ENCODE measurements around the gene CYB5D1. TPM values are rescaled to one million over a fixed set of nuclear protein-coding genes. Genes with fewer than 3 reads are reported as not detected.

Gene CYB5D1
- total RNA-seq, 4 donors from 2014 or later = 11.6 to 14.9 (median 12.0) TPM

- Histone ChIP-seq H3K36me3 (no peaks in the 10 kb centered on the region), H3K27me3 (no peaks in the 10 kb centered on the region), H3K27ac (replicated peaks in 1 of 4) (peak overlapping the region; percentile 97 to 98 (median 98)), H3K4me3 (peak overlapping the region; percentile 62 to 94 (median 80)), H3K9me3 (no peaks in the 10 kb centered on the region), H3K4me1 (peaks cover 25 to 36% (median 33%) of the 10 kb centered on the region in 4 donors)
- no peak for TF ChIP-seq POLR2AphosphoS5 (IDR thresholded peaks at IDR 0.05)
- no peak for TF ChIP-seq CTCF (IDR thresholded peaks at IDR 0.05)
- no peak for TF ChIP-seq POLR2A (IDR thresholded peaks at IDR 0.05; ENCODE audit: low read depth)
- no peak for TF ChIP-seq EP300 (IDR thresholded peaks at IDR 0.05)
- no peak for DNase-seq (ENCODE audit: extremely low spot score)
- WGBS = 52% methylated on average over 17 of the region's 19 CpGs
- intact Hi-C loops (cut with DNase I) = no loop called here
These were observed 24.6 kb upstream of the CYB5D1 start for GRCh38 chr17:7833011-7833794.

- intact Hi-C loops (cut with DNase I) = loop anchor here (2.0 kb wide), 1 partner anchor 51 kb away; no protein-coding TSS in a partner anchor
- Histone ChIP-seq H3K27ac (replicated peaks in 1 of 4) (peak within 1 kb of the TSS; percentile 97 to 98 (median 98)), H3K36me3 (no peaks in the 10 kb centered on the region), H3K4me1 (peaks cover 32 to 44% (median 41%) of the 10 kb centered on the region in 4 donors), H3K9me3 (no peaks in the 10 kb centered on the region), H3K4me3 (peak within 1 kb of the TSS; percentile 62 to 94 (median 80)), H3K27me3 (no peaks in the 10 kb centered on the region)
- DNase-seq (ENCODE audit: extremely low spot score) = peak; percentile 98
- TF ChIP-seq CTCF (IDR thresholded peaks at IDR 0.05) (no peak), POLR2A (IDR thresholded peaks at IDR 0.05; ENCODE audit: low read depth) (no peak), POLR2AphosphoS5 (IDR thresholded peaks at IDR 0.05) (peak; percentile 66 to 78), EP300 (IDR thresholded peaks at IDR 0.05) (no peak)
- under 1% methylated on average over 29 of the region's 49 CpGs for WGBS
These were observed 23.8 kb upstream of the CYB5D1 start, which contains the start of gene KDM6B for GRCh38 chr17:7833795-7834541. Gene KDM6B, plus strand, starts transcription at chr17:7834217. Its CDS starts 11,338 bp downstream, at chr17:7845555.

- Histone ChIP-seq H3K9me3 (no peaks in the 10 kb centered on the region), H3K36me3 (peaks cover 0 to under 1% (median 0%) of the 10 kb centered on the region in 4 donors), H3K27me3 (no peaks in the 10 kb centered on the region), H3K4me1 (peaks cover 38 to 49% (median 46%) of the 10 kb centered on the region in 4 donors), H3K4me3 (peak overlapping the region; percentile 62 to 94 (median 80)), H3K27ac (replicated peaks in 1 of 4) (peak overlapping the region; percentile 97 to 98 (median 98))
- intact Hi-C loops (cut with DNase I) = loop anchor here (2.0 kb wide), 1 partner anchor 50 kb away; no protein-coding TSS in a partner anchor
- WGBS = under 1% methylated on average over 16 of the region's 20 CpGs
- peak; percentile 94 for DNase-seq (ENCODE audit: extremely low spot score)
- no peak for TF ChIP-seq CTCF (IDR thresholded peaks at IDR 0.05)
- TF ChIP-seq POLR2A (IDR thresholded peaks at IDR 0.05; ENCODE audit: low read depth) = no peak
- no peak for TF ChIP-seq POLR2AphosphoS5 (IDR thresholded peaks at IDR 0.05)
- TF ChIP-seq EP300 (IDR thresholded peaks at IDR 0.05) = no peak
These were observed 23.3 kb upstream of the CYB5D1 start for GRCh38 chr17:7834542-7834956.

- Histone ChIP-seq H3K4me3 (peak overlapping the region; percentile 62 to 94 (median 80)), H3K4me1 (peaks cover 44 to 56% (median 53%) of the 10 kb centered on the region in 4 donors), H3K36me3 (peaks cover 0 to 7% (median 2%) of the 10 kb centered on the region in 4 donors), H3K27ac (replicated peaks in 1 of 4) (peak overlapping the region; percentile 97 to 98 (median 98)), H3K9me3 (no peaks in the 10 kb centered on the region), H3K27me3 (no peaks in the 10 kb centered on the region)
- TF ChIP-seq POLR2AphosphoS5 (IDR thresholded peaks at IDR 0.05) (peak; percentile 87 to 96), POLR2A (IDR thresholded peaks at IDR 0.05; ENCODE audit: low read depth) (peak; percentile 77), EP300 (IDR thresholded peaks at IDR 0.05) (no peak), CTCF (IDR thresholded peaks at IDR 0.05) (peak; percentile 83 to 87 (median 85))
- 0% methylated on average over 28 of the region's 69 CpGs for WGBS
- intact Hi-C loops (cut with DNase I) = loop anchor here (2.0 kb wide), 1 partner anchor 50 kb away; no protein-coding TSS in a partner anchor
- DNase-seq (ENCODE audit: extremely low spot score) = peak; percentile 99
These were observed 22.6 kb upstream of the CYB5D1 start for GRCh38 chr17:7834957-7835813.

Data from esophagus muscularis mucosa (tissue), 4 donors.